ENCODE results near the gene PNLDC1.
"Not testable (repeated sequence)": the region's sequence is repeated elsewhere in the genome, so short reads cannot be mapped to it uniquely, and the experiment has no call there.

PNLDC1 gene

GRCh38 chr6:159778542-159779103 is 21.5 kb upstream of the PNLDC1 start:
- Histone ChIP-seq H3K9ac (ENCODE audit: low read depth in 1 of 2, low read length in 2 of 2) (no peak overlapping the region), H3K27me3 (ENCODE audit: control insufficient read depth in 1 of 2, insufficient read depth in 2 of 2, low read length in 2 of 2) (no peaks in the 10 kb centered on the region), H3K9me3 (ENCODE audit: control insufficient read depth in 1 of 2, low read length in 2 of 2) (no peaks in the 10 kb centered on the region), H3K36me3 (ENCODE audit: control insufficient read depth in 1 of 2, insufficient read depth in 2 of 2, low read length in 2 of 2) (peaks cover 43 to 83% of the 10 kb centered on the region in 2 donors), H3K27ac (ENCODE audit: low read depth, low read length) (no peak overlapping the region), H3K4me1 (ENCODE audit: control insufficient read depth in 1 of 2, insufficient read depth in 2 of 2, low read length in 2 of 2) (no peaks in the 10 kb centered on the region), H3K4me3 (ENCODE audit: low read depth in 1 of 2, low read length in 2 of 2) (no peak overlapping the region)

DNA sequence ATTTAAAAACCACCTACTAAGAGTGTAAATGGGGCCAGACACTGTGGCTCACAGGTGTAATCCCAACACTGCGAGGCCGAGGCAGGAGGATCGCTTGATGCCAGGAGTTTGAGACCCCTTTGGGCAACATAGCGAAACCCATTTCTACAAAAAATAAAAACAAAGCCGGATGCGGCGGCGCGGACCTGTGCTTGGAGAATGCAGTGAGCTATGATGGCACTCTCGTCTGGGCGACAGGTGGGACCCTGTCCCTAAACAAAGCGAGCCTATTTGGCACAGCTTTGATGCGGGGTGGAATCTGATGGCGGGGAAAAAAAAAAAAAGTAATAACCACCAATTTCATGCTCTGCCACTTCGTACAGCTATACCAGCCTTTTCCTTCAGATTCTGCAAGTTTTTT is 11.8 kb upstream of the PNLDC1 start:
- peak overlapping the region; percentile 89 to 99 for H3K4me3 ChIP-seq (ENCODE audit: low read depth in 1 of 2, low read length in 2 of 2)
- no peaks in the 10 kb centered on the region for H3K27me3 ChIP-seq (ENCODE audit: control insufficient read depth in 1 of 2, insufficient read depth in 2 of 2, low read length in 2 of 2)
- H3K27ac ChIP-seq (ENCODE audit: low read depth, low read length), result no peak overlapping the region
- peaks cover 34 to 38% of the 10 kb centered on the region in 2 donors for H3K4me1 ChIP-seq (ENCODE audit: control insufficient read depth in 1 of 2, insufficient read depth in 2 of 2, low read length in 2 of 2)
- peak overlapping the region; percentile 84 to 96 for H3K9ac ChIP-seq (ENCODE audit: low read depth in 1 of 2, low read length in 2 of 2)
- H3K9me3 ChIP-seq (ENCODE audit: control insufficient read depth in 1 of 2, low read length in 2 of 2), result no peaks in the 10 kb centered on the region
- peaks cover 18 to 41% of the 10 kb centered on the region in 2 donors for H3K36me3 ChIP-seq (ENCODE audit: control insufficient read depth in 1 of 2, insufficient read depth in 2 of 2, low read length in 2 of 2)

DNA sequence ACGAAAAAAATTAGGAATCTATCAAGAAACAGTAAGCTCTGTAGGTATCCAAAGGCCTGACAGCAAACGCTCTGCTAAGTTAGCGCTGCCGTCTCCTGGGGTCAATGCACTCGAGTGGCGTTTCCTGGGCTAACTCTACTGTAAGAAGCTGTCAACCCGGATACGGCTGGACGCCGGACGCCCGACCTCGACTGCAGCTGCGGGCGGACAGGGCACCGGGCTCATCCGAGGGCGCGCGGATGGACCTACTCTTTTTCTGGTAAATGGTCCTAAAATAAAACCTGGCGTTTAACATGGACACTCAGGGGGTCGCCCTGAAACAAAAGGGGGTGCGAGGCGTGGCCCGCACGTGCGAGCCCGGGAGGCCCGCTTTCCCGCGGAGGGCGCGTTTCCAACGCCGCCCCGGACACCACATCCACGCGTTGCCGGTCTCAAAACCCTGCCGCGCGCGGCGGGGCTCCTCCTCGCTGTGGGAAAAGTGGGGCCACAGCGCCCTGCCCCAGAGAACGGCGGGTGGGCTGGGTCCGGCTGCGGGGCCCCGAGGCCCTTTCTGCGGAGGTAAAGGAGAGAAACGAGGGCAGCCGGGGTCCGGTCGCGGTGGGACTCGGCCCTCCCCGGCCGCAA is 11.2 kb upstream of the PNLDC1 start:
- Histone ChIP-seq H3K36me3 (ENCODE audit: control insufficient read depth in 1 of 2, insufficient read depth in 2 of 2, low read length in 2 of 2) (peaks cover 12 to 36% of the 10 kb centered on the region in 2 donors), H3K4me1 (ENCODE audit: control insufficient read depth in 1 of 2, insufficient read depth in 2 of 2, low read length in 2 of 2) (peaks cover 34 to 38% of the 10 kb centered on the region in 2 donors), H3K27me3 (ENCODE audit: control insufficient read depth in 1 of 2, insufficient read depth in 2 of 2, low read length in 2 of 2) (no peaks in the 10 kb centered on the region), H3K4me3 (ENCODE audit: low read depth in 1 of 2, low read length in 2 of 2) (peak overlapping the region; percentile 89 to 99), H3K9ac (ENCODE audit: low read depth in 1 of 2, low read length in 2 of 2) (peak overlapping the region; percentile 84 to 96), H3K27ac (ENCODE audit: low read depth, low read length) (peak overlapping the region; percentile 84), H3K9me3 (ENCODE audit: control insufficient read depth in 1 of 2, low read length in 2 of 2) (no peaks in the 10 kb centered on the region)

DNA sequence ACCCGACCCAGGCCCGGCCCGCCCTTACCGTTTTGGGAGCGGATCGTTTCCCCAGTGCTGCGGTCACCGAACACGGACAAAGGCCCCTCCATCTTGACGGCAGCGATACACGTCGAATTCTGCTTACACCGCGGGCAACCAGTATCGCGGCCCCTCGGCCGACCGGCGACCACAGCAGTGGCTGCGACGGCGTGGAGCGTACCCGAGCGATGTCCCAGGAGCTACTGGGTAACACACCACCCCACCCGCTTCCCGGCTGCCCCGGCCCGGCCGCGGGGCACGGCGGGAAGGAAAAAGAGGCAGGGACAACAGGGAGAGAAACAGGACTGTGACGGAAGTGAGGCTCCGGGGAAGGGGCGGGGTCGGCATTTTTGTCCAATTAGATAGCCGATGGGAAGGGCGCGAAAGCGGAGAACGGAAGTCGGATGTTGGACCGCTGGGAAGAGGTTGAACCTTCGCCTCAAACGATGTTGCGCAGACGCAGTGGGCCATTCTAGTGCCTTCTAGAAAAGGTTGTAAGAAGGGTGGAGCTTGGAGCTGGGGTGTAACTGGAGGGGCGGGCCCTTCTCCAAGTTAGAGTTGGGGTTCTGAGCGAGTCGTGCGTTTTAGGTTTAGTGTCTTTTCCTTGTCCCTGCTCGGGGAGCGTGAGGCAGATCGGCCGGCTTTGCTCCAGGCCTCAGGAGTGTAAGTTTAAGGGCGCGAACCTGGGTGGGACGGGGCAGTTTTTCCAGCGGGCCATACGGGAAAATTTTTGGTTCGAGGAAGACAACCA is 10.5 kb upstream of the PNLDC1 start, which contains the start of gene TCP1:
Gene TCP1 (minus strand): TSS at position 226 of the 772 bp plus-strand sequence. CDS start 134 bp downstream, at position 92.
- peak within 1 kb of the TSS; percentile 94 to 99 for H3K4me3 ChIP-seq (ENCODE audit: low read depth in 1 of 2, low read length in 2 of 2)
- no peaks in the 10 kb centered on the region for H3K9me3 ChIP-seq (ENCODE audit: control insufficient read depth in 1 of 2, low read length in 2 of 2)
- H3K27ac ChIP-seq (ENCODE audit: low read depth, low read length), result peak within 1 kb of the TSS; percentile 98
- H3K36me3 ChIP-seq (ENCODE audit: control insufficient read depth in 1 of 2, insufficient read depth in 2 of 2, low read length in 2 of 2), result peaks cover 10 to 38% of the 10 kb centered on the region in 2 donors
- peaks cover 34 to 43% of the 10 kb centered on the region in 2 donors for H3K4me1 ChIP-seq (ENCODE audit: control insufficient read depth in 1 of 2, insufficient read depth in 2 of 2, low read length in 2 of 2)
- no peaks in the 10 kb centered on the region for H3K27me3 ChIP-seq (ENCODE audit: control insufficient read depth in 1 of 2, insufficient read depth in 2 of 2, low read length in 2 of 2)
- peak within 1 kb of the TSS; percentile 96 to 97 for H3K9ac ChIP-seq (ENCODE audit: low read depth in 1 of 2, low read length in 2 of 2)

DNA sequence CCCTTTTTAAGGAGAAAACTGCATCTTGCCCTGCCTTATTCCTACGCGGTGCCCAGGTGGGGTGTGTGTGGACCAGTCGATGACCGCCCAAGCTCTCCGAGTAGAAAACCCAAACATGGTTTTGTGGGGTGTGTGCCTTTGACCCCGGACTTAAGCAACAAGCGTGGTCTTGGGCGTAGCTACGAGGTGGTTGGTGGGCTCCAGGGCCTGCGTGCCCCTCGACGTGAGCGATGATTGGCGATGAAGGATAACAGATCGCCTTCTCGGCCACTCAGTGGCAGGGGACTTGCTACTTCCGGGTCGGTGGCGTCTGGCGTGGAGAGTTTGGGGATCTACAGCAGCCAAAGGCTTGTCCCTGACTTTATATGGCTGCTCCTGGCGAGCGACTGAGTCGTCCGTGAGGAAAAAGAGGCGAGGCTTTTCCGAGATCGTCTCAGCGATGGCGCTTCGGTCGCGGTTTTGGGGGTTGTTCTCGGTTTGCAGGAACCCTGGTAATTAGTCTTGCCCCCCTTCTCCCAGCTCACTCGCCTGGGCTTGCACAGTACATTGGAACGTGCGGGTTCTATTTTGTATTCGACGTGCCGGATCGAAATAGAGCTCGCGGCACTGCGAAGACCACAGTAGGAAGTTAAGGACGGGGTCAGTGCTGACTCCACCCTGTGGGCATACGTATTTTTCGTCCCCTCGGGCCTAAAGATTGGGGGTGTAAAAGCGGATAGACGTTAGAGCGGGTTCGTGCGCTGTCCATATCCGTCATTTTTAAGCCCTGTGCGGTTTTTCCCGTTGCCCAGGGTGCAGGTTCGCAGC is 9.7 kb upstream of the PNLDC1 start, which contains the start of gene MRPL18:
Gene MRPL18 (plus strand): TSS at position 319 of the 807 bp plus-strand sequence. CDS start 121 bp downstream, at position 440.
- Histone ChIP-seq H3K9ac (ENCODE audit: low read depth in 1 of 2, low read length in 2 of 2) (peak within 1 kb of the TSS; percentile 96 to 97), H3K4me3 (ENCODE audit: low read depth in 1 of 2, low read length in 2 of 2) (peak within 1 kb of the TSS; percentile 94 to 99), H3K4me1 (ENCODE audit: control insufficient read depth in 1 of 2, insufficient read depth in 2 of 2, low read length in 2 of 2) (peaks cover 34 to 43% of the 10 kb centered on the region in 2 donors), H3K27me3 (ENCODE audit: control insufficient read depth in 1 of 2, insufficient read depth in 2 of 2, low read length in 2 of 2) (no peaks in the 10 kb centered on the region), H3K36me3 (ENCODE audit: control insufficient read depth in 1 of 2, insufficient read depth in 2 of 2, low read length in 2 of 2) (peaks cover 4 to 31% of the 10 kb centered on the region in 2 donors), H3K9me3 (ENCODE audit: control insufficient read depth in 1 of 2, low read length in 2 of 2) (no peaks in the 10 kb centered on the region), H3K27ac (ENCODE audit: low read depth, low read length) (peak within 1 kb of the TSS; percentile 98)

- Histone ChIP-seq H3K27ac (ENCODE audit: low read depth, low read length) (peak overlapping the region; percentile 98), H3K4me3 (ENCODE audit: low read depth in 1 of 2, low read length in 2 of 2) (peak overlapping the region; percentile 94 to 99), H3K4me1 (ENCODE audit: control insufficient read depth in 1 of 2, insufficient read depth in 2 of 2, low read length in 2 of 2) (peaks cover 34 to 43% of the 10 kb centered on the region in 2 donors), H3K9ac (ENCODE audit: low read depth in 1 of 2, low read length in 2 of 2) (peak overlapping the region; percentile 96 to 97), H3K36me3 (ENCODE audit: control insufficient read depth in 1 of 2, insufficient read depth in 2 of 2, low read length in 2 of 2) (peaks cover 0 to 27% of the 10 kb centered on the region in 2 donors), H3K9me3 (ENCODE audit: control insufficient read depth in 1 of 2, low read length in 2 of 2) (no peaks in the 10 kb centered on the region), H3K27me3 (ENCODE audit: control insufficient read depth in 1 of 2, insufficient read depth in 2 of 2, low read length in 2 of 2) (no peaks in the 10 kb centered on the region)
Measured at GRCh38 chr6:159790956-159791598, 9.0 kb upstream of the PNLDC1 start.

- Histone ChIP-seq H3K36me3 (ENCODE audit: control insufficient read depth in 1 of 2, insufficient read depth in 2 of 2, low read length in 2 of 2) (peaks cover 17 to 51% of the 10 kb centered on the region in 2 donors), H3K4me1 (ENCODE audit: control insufficient read depth in 1 of 2, insufficient read depth in 2 of 2, low read length in 2 of 2) (peaks cover 18 to 27% of the 10 kb centered on the region in 2 donors)
- H3K27ac ChIP-seq (ENCODE audit: low read depth, low read length); H3K9me3 ChIP-seq (ENCODE audit: control insufficient read depth in 1 of 2, low read length in 2 of 2); H3K27me3 ChIP-seq (ENCODE audit: control insufficient read depth in 1 of 2, insufficient read depth in 2 of 2, low read length in 2 of 2); H3K9ac ChIP-seq (ENCODE audit: low read depth in 1 of 2, low read length in 2 of 2); H3K4me3 ChIP-seq (ENCODE audit: low read depth in 1 of 2, low read length in 2 of 2): not testable (repeated sequence)
Measured at GRCh38 chr6:159794976-159795375, 5.1 kb upstream of the PNLDC1 start.

DNA sequence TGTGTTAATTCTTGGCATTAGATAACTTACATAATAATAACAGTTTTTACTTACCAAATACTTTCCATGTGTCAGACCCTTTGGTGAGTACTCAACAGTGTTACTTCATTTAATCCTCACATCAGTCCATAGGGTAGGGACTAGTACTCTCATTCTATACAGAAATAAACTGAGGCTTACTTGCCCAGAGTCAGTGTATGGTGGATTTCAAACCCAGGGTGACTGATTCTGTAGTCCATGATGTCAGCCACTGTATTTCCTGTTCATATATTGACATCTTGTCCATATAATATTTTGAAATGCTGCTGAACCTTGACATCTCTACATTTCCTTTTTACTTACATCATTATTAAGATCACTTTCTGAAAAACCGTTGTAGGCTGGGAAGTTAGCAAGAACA is 2.5 kb upstream of the PNLDC1 start:
- no peaks in the 10 kb centered on the region for H3K9me3 ChIP-seq (ENCODE audit: control insufficient read depth in 1 of 2, low read length in 2 of 2)
- H3K4me1 ChIP-seq (ENCODE audit: control insufficient read depth in 1 of 2, insufficient read depth in 2 of 2, low read length in 2 of 2), result peaks cover under 1 to 7% of the 10 kb centered on the region in 2 donors
- H3K4me3 ChIP-seq (ENCODE audit: low read depth in 1 of 2, low read length in 2 of 2), result no peak overlapping the region
- peaks cover 17 to 53% of the 10 kb centered on the region in 2 donors for H3K36me3 ChIP-seq (ENCODE audit: control insufficient read depth in 1 of 2, insufficient read depth in 2 of 2, low read length in 2 of 2)
- H3K27me3 ChIP-seq (ENCODE audit: control insufficient read depth in 1 of 2, insufficient read depth in 2 of 2, low read length in 2 of 2), result no peaks in the 10 kb centered on the region
- H3K9ac ChIP-seq (ENCODE audit: low read depth in 1 of 2, low read length in 2 of 2), result no peak overlapping the region
- no peak overlapping the region for H3K27ac ChIP-seq (ENCODE audit: low read depth, low read length)

DNA sequence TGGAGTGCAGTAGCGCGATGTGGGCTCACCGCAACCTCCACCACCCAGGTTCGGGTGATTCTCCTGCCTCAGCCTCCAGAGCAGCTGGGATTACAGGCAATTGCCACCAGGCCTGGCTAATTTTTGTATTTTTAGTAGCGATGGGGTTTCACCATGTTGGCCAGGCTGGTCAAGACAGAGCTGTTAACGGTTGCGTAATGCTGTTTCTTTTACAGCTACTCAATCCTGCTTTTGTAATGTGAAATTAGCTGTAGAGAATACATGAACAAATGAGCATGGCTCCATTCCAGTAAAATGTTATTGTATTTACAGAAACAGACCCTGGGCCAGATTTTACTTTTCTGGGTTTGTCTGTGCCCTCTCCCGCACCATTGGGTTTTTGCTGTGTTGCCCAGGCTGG is 1.9 kb downstream of the PNLDC1 start:
- Histone ChIP-seq H3K9me3 (ENCODE audit: control insufficient read depth in 1 of 2, low read length in 2 of 2) (no peaks in the 10 kb centered on the region), H3K36me3 (ENCODE audit: control insufficient read depth in 1 of 2, insufficient read depth in 2 of 2, low read length in 2 of 2) (peaks cover 17 to 33% of the 10 kb centered on the region in 2 donors), H3K4me1 (ENCODE audit: control insufficient read depth in 1 of 2, insufficient read depth in 2 of 2, low read length in 2 of 2) (peaks cover 0 to 4% of the 10 kb centered on the region in 2 donors), H3K9ac (ENCODE audit: low read depth in 1 of 2, low read length in 2 of 2) (no peak overlapping the region), H3K27me3 (ENCODE audit: control insufficient read depth in 1 of 2, insufficient read depth in 2 of 2, low read length in 2 of 2) (no peaks in the 10 kb centered on the region), H3K27ac (ENCODE audit: low read depth, low read length) (no peak overlapping the region), H3K4me3 (ENCODE audit: low read depth in 1 of 2, low read length in 2 of 2) (no peak overlapping the region)
